ENCODE data around the gene AIRE. TPM values are rescaled to one million over a fixed set of nuclear protein-coding genes. Genes with fewer than 3 reads are reported as not detected.

AIRE gene
- total RNA-seq, 1 donor from 2014 or later: not detected

DNA sequence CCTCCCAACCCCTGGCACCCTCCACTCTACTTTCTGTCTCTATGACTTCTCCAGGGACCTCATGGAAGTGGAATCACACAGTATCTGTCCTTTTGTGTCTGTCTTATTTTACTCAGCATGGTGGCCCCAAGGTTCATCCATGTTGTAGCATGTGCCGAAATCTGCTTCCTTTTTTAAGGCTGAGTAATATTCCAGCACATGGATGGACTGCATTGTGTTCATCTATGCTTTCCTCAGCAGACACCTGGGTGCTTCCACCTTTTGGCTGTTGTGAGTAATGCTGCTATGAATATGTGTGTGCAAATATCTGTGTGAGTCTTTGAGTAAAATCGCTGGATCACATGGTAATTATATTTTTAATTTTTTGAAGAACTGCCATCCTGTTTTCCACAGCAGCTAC is 12.6 kb downstream of the AIRE start:
- TF ChIP-seq, protein P1, sequence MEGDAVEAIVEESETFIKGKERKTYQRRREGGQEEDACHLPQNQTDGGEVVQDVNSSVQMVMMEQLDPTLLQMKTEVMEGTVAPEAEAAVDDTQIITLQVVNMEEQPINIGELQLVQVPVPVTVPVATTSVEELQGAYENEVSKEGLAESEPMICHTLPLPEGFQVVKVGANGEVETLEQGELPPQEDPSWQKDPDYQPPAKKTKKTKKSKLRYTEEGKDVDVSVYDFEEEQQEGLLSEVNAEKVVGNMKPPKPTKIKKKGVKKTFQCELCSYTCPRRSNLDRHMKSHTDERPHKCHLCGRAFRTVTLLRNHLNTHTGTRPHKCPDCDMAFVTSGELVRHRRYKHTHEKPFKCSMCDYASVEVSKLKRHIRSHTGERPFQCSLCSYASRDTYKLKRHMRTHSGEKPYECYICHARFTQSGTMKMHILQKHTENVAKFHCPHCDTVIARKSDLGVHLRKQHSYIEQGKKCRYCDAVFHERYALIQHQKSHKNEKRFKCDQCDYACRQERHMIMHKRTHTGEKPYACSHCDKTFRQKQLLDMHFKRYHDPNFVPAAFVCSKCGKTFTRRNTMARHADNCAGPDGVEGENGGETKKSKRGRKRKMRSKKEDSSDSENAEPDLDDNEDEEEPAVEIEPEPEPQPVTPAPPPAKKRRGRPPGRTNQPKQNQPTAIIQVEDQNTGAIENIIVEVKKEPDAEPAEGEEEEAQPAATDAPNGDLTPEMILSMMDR (IDR thresholded peaks at IDR 0.05): no peak
- no peaks in the 10 kb centered on the region for H3K9me3 Mint-ChIP-seq (ENCODE audit: unreplicated experiment)
- no peak for DNase-seq (ENCODE audit: extremely low spot score, unreplicated experiment)
- peaks cover 39% of the 10 kb centered on the region for H3K4me1 Mint-ChIP-seq (ENCODE audit: unreplicated experiment)
- no peak overlapping the region for H3K4me3 Mint-ChIP-seq (ENCODE audit: unreplicated experiment)
- H3K27ac Mint-ChIP-seq (ENCODE audit: unreplicated experiment): no peak overlapping the region
- no peaks in the 10 kb centered on the region for H3K27me3 Mint-ChIP-seq (ENCODE audit: unreplicated experiment)
- no peaks in the 10 kb centered on the region for H3K36me3 Mint-ChIP-seq (ENCODE audit: unreplicated experiment)

DNA sequence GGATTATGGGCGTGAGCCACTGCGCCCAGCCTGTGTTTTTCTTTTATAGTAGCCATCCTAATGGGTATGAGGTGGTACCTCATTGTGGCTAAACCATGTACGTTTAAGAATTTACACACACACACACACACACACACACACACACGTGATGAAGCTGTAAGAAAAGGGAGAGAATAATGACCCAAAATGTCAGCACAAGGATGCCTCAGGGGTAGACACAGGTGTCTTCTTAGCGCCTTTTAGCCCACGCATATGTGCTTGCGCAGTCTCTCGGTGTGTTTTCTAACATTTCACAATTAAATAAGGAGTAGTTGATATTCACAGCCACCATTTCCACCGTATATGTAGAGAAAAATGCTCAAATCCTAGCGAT is 13.4 kb downstream of the AIRE start:
- no peak for DNase-seq (ENCODE audit: extremely low spot score, unreplicated experiment)
- H3K36me3 Mint-ChIP-seq (ENCODE audit: unreplicated experiment): no peaks in the 10 kb centered on the region
- H3K27me3 Mint-ChIP-seq (ENCODE audit: unreplicated experiment): no peaks in the 10 kb centered on the region
- peaks cover 44% of the 10 kb centered on the region for H3K4me1 Mint-ChIP-seq (ENCODE audit: unreplicated experiment)
- H3K9me3 Mint-ChIP-seq (ENCODE audit: unreplicated experiment): no peaks in the 10 kb centered on the region
- peak overlapping the region; percentile 79 for H3K27ac Mint-ChIP-seq (ENCODE audit: unreplicated experiment)
- H3K4me3 Mint-ChIP-seq (ENCODE audit: unreplicated experiment): peak overlapping the region; percentile 81
- TF ChIP-seq, protein P1 (IDR thresholded peaks at IDR 0.05): no peak

DNA sequence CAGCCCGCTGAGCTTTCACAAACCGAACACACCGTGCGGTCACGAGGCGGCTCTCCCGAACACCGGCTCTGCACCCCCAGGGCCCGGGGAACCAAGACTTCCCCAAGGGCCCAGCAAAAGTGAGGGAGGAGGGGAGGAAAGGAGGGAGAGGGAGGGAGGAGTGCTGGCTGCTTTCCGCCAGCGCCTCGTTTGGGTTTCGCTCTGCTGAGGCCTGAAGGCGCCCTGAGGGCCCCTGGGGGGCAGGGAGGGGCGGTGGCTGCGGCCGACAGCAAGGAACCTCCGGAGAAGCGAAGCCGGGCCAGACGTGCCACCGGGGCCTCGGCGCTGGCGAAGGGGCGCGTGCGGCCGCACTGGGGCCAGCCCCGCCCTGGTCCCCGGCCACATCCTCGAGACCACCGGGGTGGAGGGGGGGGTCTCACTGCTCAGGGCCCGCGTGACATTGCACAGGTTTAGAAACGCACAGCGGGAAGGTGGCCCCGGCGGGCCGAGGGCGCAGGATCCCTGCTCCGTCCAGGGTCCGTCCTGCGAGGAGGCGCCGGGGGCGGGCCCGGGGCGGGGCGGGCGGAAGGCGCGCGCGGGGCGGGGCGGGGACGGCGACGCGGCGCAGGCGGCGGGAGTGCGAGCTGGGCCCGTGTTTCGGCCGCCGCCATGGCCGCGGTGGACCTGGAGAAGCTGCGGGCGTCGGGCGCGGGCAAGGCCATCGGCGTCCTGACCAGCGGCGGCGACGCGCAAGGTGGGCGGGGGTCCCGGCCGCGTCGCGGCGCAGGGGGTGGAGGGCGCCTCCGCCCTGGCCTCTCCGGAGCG is 14.0 kb downstream of the AIRE start, which contains the start of gene PFKL:
Gene PFKL, plus strand, starts transcription at position 596 of the 804 bp plus-strand sequence. Its CDS starts 53 bp downstream, at position 649.
- Mint-ChIP-seq H3K27ac (ENCODE audit: unreplicated experiment) (peak within 1 kb of the TSS; percentile 79), H3K36me3 (ENCODE audit: unreplicated experiment) (no peaks in the 10 kb centered on the region), H3K4me1 (ENCODE audit: unreplicated experiment) (peaks cover 42% of the 10 kb centered on the region), H3K9me3 (ENCODE audit: unreplicated experiment) (no peaks in the 10 kb centered on the region), H3K27me3 (ENCODE audit: unreplicated experiment) (no peaks in the 10 kb centered on the region), H3K4me3 (ENCODE audit: unreplicated experiment) (peak within 1 kb of the TSS; percentile 81)
- DNase-seq (ENCODE audit: extremely low spot score, unreplicated experiment): no peak
- TF ChIP-seq, protein P1 (IDR thresholded peaks at IDR 0.05): no peak

DNA sequence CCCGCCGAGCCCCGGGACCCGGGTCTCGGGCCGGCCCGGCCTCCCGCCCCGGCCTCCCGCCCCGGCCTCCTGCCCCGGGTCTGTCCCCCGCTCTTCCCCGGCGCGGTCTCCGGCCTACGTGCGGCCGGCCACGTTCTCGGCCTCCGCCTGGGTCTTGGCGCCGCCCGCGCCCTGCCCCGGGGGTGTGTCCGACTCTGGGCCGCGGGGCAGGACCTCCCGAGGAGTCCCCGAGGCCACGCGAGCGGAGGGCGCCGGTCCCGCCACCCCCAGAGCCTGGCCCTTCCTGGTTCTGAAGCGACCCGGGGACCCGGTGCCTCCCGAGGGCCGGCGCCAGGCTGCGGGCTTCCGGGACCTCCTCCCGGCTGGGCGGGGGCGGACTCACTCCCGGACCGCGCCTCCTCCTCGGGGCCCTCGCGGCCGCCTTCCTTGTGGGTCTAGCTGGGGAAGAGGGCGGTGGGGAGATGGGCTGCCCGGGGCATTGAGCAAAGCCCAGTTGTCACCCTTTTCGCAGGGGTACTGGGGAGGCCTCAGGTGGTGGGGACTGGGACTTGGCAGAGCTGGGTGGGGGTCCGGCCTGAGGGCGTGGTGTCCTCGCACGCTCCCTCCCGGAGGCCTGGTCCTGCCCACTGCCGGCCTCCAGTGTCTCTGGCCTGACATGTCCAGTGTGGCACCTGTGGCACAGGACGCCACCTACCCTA is 14.7 kb downstream of the AIRE start:
- H3K27me3 Mint-ChIP-seq (ENCODE audit: unreplicated experiment): no peaks in the 10 kb centered on the region
- peak overlapping the region; percentile 64 for H3K27ac Mint-ChIP-seq (ENCODE audit: unreplicated experiment)
- peaks cover 40% of the 10 kb centered on the region for H3K4me1 Mint-ChIP-seq (ENCODE audit: unreplicated experiment)
- DNase-seq (ENCODE audit: extremely low spot score, unreplicated experiment): no peak
- TF ChIP-seq, protein P1 (IDR thresholded peaks at IDR 0.05): no peak
- peaks cover 3% of the 10 kb centered on the region for H3K36me3 Mint-ChIP-seq (ENCODE audit: unreplicated experiment)
- no peaks in the 10 kb centered on the region for H3K9me3 Mint-ChIP-seq (ENCODE audit: unreplicated experiment)
- peak overlapping the region; percentile 75 for H3K4me3 Mint-ChIP-seq (ENCODE audit: unreplicated experiment)

DNA sequence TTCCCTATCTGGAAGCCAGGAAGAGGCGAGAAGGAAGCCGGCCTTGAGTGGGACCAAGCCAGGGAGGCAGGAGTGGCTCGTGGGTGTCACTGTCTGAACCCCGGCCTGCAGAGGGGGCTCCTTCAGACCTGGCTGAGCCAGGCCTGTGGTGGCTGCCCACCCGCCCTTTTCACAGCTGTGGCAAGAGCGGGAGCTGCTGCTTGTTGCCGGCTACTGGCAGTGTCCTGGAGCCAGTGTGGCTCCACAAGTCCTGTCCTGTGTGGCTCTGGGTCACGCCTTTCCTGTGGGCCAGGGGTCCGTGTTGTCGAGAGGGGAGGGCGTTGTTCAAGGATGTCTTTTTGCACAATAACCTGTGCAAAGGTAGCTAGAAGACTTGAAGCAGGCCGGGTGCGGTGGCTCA is 15.5 kb downstream of the AIRE start:
- Mint-ChIP-seq H3K36me3 (ENCODE audit: unreplicated experiment) (peaks cover 3% of the 10 kb centered on the region), H3K9me3 (ENCODE audit: unreplicated experiment) (no peaks in the 10 kb centered on the region), H3K27me3 (ENCODE audit: unreplicated experiment) (no peaks in the 10 kb centered on the region), H3K4me3 (ENCODE audit: unreplicated experiment) (peak overlapping the region; percentile 75), H3K4me1 (ENCODE audit: unreplicated experiment) (peaks cover 39% of the 10 kb centered on the region), H3K27ac (ENCODE audit: unreplicated experiment) (peak overlapping the region; percentile 64)
- TF ChIP-seq, protein P1 (IDR thresholded peaks at IDR 0.05): no peak
- no peak for DNase-seq (ENCODE audit: extremely low spot score, unreplicated experiment)
